EH (cell line): ENCODE data around the gene TMEM232.

ENCODE experiments used
- DNase-seq: peaks from one replicate; pipeline ENCODE4 v3.0.0-alpha.2; 2015; ENCODE audit warnings: low read depth

Gene TMEM232

GRCh38 chr5:110401881-110402280 lies 324.6 kb downstream of the TMEM232 start:
- DNase-seq: no peak

- DNase-seq: no peak
Observed at GRCh38 chr5:110398951-110399350, 327.5 kb downstream of the TMEM232 start.

GRCh38 chr5:110397281-110397680 lies 329.2 kb downstream of the TMEM232 start:
- no peak for DNase-seq

GRCh38 chr5:110386782-110387181 lies 339.7 kb downstream of the TMEM232 start:
- peak; percentile 56 for DNase-seq

- DNase-seq: no peak
Observed at GRCh38 chr5:110383231-110383630, 343.2 kb downstream of the TMEM232 start.

- peak; percentile 81 for DNase-seq
Observed at GRCh38 chr5:110377943-110378342, 348.5 kb downstream of the TMEM232 start.

- peak; percentile 47 for DNase-seq
Observed at GRCh38 chr5:110377361-110377760, 349.1 kb downstream of the TMEM232 start.

- DNase-seq: peak; percentile 77
Observed at GRCh38 chr5:110376281-110376951, 350.1 kb downstream of the TMEM232 start.

GRCh38 chr5:110371725-110372041 lies 354.8 kb downstream of the TMEM232 start:
- DNase-seq: no peak

GRCh38 chr5:110371011-110371724 lies 355.3 kb downstream of the TMEM232 start:
- no peak for DNase-seq
